Right cardiac atrium (tissue), 5 donors: ENCODE results near the gene ANKLE2. TPM values are rescaled to one million over a fixed set of nuclear protein-coding genes. Genes with fewer than 3 reads are reported as not detected.

Source experiments
- ATAC-seq, 2 donors: fragments of 200-7000 bp; cut with Tn5 transposase; one replicate each; pipeline versions ENCODE4 v1.8.0 to v1.9.1; 2020; ENCODE audit warnings: moderate library complexity in 2 of 2, mild to moderate bottlenecking in 1 of 2
- DNase-seq, 3 donors: peaks; one replicate each; pipeline ENCODE4 v3.0.0-alpha.2; 2020
- H3K27ac ChIP-seq: one replicate; pipeline ENCODE4 v1.5.1; 2013; ENCODE audit warnings: mild to moderate bottlenecking, low read length, control low read depth, moderate library complexity
- H3K27me3 ChIP-seq: one replicate; pipeline ENCODE4 v1.6.1; 2013; ENCODE audit not compliant: control insufficient read depth, insufficient read depth
- H3K4me1 ChIP-seq: one replicate; pipeline ENCODE4 v1.6.1; 2013; ENCODE audit warnings: low read length; ENCODE audit not compliant: control insufficient read depth, insufficient read depth
- H3K4me3 ChIP-seq: one replicate; pipeline ENCODE4 v1.5.1; 2013; ENCODE audit warnings: low read length, control low read depth
- H3K9me3 ChIP-seq: one replicate; pipeline ENCODE4 v1.6.1; 2013; ENCODE audit warnings: low read length; ENCODE audit not compliant: control insufficient read depth
- WGBS: extraction: QIAGEN DNeasy Blood & Tissue Kit; methylation state at CpG from one replicate; pipeline ENCODE4 v1.1.7; 2013; 5-methylcytosine and 5-hydroxymethylcytosine counted together
- intact Hi-C, 4 donors: fragments of 100-400 bp; cut with DNase I; formaldehyde crosslinking; loops; one replicate each; pipeline versions ENCODE4 v1.11.0 to v1.14.0; 2022 to 2023
- polyA plus RNA-seq: library from polyadenylated mRNA; stranded (reverse); fragments of 200-250 nt; gene quantifications from one replicate; pipeline ENCODE4 v1.2.3, GENCODE V29; 2013
- total RNA-seq, 4 donors: library from RNA; stranded (reverse); fragmentation: NEBNext Ultra II Directional; extraction: Animal tissue kit (Norgen Biotek cat#: 25700); gene quantifications; one replicate each; pipeline ENCODE4 v1.2.1, GENCODE V29; 2021
- donor health status: healthy with polysubstance abuse.
- donor health status: DM: no; HTN: yes; CAD: no.
- donor health status: DM: no; HTN: no; CAD: no.
- donor health status: DM: no; HTN: yes; CAD: no; lungs with severe emphysema.
- donor health status: DM: yes; HTN: yes; CAD: no.

ANKLE2 gene
- total and polyA plus RNA-seq, 5 donors, result 17.7 to 34.1 (median 25.0) TPM

DNA sequence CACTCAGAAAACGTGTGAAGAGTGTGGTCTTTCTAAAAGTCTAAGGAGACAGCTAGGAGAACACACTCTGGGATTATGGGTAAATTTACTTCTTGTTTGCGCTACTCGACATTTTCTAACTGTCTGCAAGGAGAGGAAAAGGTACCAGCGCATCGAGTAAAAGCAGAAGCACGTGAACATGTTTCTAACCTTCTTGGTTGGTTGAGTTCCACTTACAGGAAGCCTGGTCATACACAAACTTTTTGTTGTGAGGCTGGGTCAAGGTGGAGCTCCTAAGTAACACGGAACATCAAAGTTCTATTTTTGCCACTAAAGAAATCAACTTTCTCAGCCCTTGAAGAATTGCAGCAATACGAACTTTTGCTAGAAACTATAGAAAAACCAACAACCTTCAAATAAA is 20.0 kb downstream of the ANKLE2 start:
- H3K4me3 ChIP-seq, result no peak overlapping the region
- intact Hi-C loops, result no loop called here
- H3K27me3 ChIP-seq, result no peaks in the 10 kb centered on the region
- no peak overlapping the region for H3K27ac ChIP-seq
- 85% methylated on average over 8 of the region's 8 CpGs for WGBS
- H3K9me3 ChIP-seq, result no peaks in the 10 kb centered on the region
- no peaks in the 10 kb centered on the region for H3K4me1 ChIP-seq
- DNase-seq (no peak), ATAC-seq (no peak)

DNA sequence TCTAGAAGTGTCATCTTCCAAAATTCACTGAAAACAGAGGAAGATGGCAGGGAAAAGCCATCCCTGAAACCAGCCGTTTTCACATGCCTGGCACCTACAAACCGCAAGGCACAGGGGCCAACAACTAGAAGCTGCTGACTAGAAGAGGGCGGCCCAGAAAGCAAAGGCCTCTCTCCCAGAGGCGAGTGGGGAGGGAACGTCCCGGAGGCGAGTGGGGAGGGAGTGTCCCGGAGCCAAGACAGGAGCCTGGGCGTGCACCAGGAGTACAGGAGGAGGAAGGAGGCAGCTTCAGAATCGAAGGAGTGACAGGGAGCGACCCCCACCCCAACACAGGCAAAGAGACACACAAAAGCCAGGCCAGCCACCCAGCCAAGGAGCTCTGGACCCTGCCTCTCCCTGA is 21.0 kb downstream of the ANKLE2 start:
- H3K27ac ChIP-seq, result peak overlapping the region; percentile 43
- H3K27me3 ChIP-seq, result no peaks in the 10 kb centered on the region
- DNase-seq, result peak in 1 of 3 donors; percentile 55
- intact Hi-C loops, result no loop called here
- no peaks in the 10 kb centered on the region for H3K4me1 ChIP-seq
- ATAC-seq, result peak; percentile 39 to 49
- no peaks in the 10 kb centered on the region for H3K9me3 ChIP-seq
- 58% methylated on average over 11 of the region's 11 CpGs for WGBS
- H3K4me3 ChIP-seq, result no peak overlapping the region

DNA sequence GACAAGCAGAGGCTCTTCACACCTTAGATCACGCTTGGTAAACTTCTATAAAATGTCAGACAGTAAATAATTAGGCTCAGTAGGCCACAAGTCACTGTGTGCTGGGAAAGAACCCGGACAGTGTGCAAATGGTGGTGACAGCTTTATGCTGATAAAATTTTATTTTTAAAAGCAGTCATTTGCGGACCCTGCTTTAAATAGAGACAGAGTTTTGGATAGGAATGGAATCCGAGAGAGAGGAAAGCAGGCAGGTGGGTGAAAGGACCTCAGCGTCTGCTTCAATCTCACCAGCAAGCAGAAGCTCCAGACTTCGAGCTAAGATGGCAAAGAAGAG is 21.4 kb downstream of the ANKLE2 start:
- H3K27me3 ChIP-seq, result no peaks in the 10 kb centered on the region
- H3K9me3 ChIP-seq, result no peaks in the 10 kb centered on the region
- no peaks in the 10 kb centered on the region for H3K4me1 ChIP-seq
- DNase-seq (no peak), ATAC-seq (peak; percentile 10 to 29)
- 58% methylated on average over 6 of the region's 6 CpGs for WGBS
- intact Hi-C loops, result no loop called here
- H3K27ac ChIP-seq, result peak overlapping the region; percentile 43
- no peak overlapping the region for H3K4me3 ChIP-seq

DNA sequence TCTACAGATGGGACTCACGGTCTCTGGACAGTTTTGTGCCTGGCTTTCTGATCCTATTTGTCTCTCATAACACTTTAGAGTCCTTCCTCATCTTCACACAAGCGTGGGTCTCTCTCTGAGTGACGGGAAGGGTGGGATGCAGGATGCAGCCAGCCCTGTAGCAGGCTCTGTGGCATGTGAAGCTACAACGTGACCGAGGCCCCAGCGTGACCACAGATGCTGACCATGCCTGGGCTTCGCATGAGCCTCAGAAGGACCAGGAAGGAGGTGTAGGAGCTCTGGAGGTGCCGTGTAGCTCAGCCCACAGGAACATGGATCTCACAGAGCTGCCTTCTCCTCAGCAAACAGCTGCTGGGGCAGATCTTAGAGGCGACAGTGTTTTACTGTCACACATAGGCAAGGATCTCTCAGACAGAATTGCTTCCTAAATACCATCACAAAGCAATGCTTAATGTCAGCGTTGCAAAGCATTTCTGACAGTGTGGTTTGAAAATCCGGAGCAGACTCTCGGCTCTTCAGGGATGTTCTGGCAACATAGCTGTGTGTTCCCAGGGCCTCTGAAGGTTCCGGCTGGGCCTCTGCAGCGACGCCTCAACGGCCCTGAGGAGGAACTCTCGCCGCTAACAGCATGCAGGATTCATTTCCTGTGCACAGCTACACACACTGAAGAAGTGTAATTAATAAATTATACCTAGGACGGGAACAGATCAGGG is 21.9 kb downstream of the ANKLE2 start:
- peak; percentile 20 to 42 for ATAC-seq
- H3K27ac ChIP-seq, result peak overlapping the region; percentile 4
- no peaks in the 10 kb centered on the region for H3K4me1 ChIP-seq
- H3K27me3 ChIP-seq, result no peaks in the 10 kb centered on the region
- 65% methylated on average over 19 of the region's 19 CpGs for WGBS
- H3K9me3 ChIP-seq, result no peaks in the 10 kb centered on the region
- DNase-seq, result peak in 1 of 3 donors; percentile 37
- H3K4me3 ChIP-seq, result no peak overlapping the region
- intact Hi-C loops, result no loop called here

DNA sequence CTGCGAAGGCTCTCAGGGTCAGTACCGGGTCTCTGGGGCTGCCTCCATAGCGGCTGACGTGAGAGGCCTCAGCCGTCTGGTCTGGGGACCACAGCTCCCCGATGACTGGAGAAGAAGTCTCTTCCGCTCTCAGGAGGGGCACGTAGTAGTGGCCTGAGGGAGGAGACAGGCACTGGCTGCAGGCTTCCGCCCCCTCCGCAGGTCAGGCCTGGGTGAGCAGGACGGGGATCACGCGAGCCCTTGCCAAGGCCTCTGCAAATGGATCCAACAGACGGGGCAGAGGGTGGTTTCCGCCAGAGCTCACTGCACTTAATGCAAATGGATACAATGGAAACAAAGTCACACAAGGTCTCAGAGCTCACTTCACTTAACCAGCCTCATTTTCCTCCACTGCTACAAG is 24.7 kb downstream of the ANKLE2 start:
- DNase-seq (peak in 1 of 3 donors; percentile 29), ATAC-seq (peak in 1 of 2 donors; percentile 18)
- intact Hi-C loops, result no loop called here

DNA sequence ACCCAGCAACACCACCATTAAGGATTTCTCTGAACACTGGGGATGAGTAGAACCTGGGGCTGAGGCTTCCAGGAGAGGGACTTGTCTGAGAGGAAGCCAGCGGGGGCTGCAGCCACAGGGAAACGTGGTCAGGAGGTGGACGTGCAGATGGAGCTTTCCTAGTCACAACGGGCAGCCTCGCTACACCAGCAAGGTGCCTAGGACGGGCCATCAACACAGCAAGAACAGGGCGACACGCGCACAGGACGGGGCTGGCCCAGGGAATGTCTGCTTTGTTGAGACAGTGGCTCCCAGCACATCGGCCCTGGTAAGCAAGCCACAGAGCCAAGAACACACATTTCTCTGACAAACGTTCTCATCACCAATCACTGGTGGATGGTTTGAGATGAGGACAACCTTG is 25.3 kb downstream of the ANKLE2 start:
- Histone ChIP-seq H3K4me3 (no peak overlapping the region), H3K27ac (no peak overlapping the region), H3K4me1 (no peaks in the 10 kb centered on the region), H3K27me3 (no peaks in the 10 kb centered on the region), H3K9me3 (no peaks in the 10 kb centered on the region)
- DNase-seq (peak in 1 of 3 donors; percentile 28), ATAC-seq (no peak)
- 90% methylated on average over 12 of the region's 12 CpGs for WGBS
- intact Hi-C loops, result no loop called here

More for the DNA sequence above, 24.7 kb downstream of the ANKLE2 start:
- Histone ChIP-seq H3K9me3 (no peaks in the 10 kb centered on the region), H3K27me3 (no peaks in the 10 kb centered on the region), H3K4me3 (no peak overlapping the region), H3K27ac (no peak overlapping the region), H3K4me1 (no peaks in the 10 kb centered on the region)
- 91% methylated on average over 15 of the region's 15 CpGs for WGBS

DNA sequence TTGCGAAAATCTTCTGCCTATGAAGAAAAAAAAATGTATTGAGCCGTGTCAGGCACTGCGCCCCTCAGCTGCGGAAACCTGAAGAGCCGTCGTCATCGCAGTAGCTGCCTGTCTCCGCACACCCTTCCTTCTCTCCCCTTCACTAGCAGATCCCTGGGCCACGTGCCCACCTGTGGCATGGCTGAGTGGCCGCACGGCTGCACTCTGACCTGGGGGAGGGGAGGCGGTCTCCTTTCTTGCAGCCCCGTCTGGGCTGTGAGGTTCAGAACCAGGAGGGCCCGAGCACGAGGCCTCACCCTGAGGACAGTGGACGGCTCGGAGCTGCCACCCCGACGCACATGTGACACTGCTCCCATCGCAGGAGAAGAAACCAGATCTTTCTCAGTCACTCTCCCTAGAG is 26.1 kb downstream of the ANKLE2 start:
- no peaks in the 10 kb centered on the region for H3K4me1 ChIP-seq
- no peak overlapping the region for H3K4me3 ChIP-seq
- intact Hi-C loops, result no loop called here
- H3K9me3 ChIP-seq, result no peaks in the 10 kb centered on the region
- H3K27me3 ChIP-seq, result no peaks in the 10 kb centered on the region
- WGBS, result 86% methylated on average over 20 of the region's 20 CpGs
- DNase-seq (peak in 1 of 3 donors; percentile 45), ATAC-seq (no peak)
- no peak overlapping the region for H3K27ac ChIP-seq

DNA sequence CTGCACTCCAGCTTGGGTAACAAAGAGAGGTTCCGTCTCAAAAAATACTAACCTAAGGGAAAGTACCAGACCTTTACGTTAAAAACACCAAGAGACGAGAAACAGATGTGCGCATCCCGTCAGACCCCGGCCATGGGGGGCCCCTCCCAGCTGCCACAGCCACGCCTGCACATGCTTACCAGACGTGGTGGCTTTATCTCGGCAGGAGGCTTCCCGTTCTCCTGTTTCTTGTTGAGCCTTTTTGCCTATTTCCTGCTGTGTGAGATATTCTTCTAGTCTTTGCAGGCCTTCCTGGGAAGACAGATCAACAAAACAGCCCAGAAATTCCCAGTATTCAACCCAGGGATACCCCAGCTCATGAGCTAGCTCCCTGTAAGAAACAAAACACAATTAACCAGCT is 27.4 kb downstream of the ANKLE2 start:
- no peaks in the 10 kb centered on the region for H3K9me3 ChIP-seq
- intact Hi-C loops, result no loop called here

DNA sequence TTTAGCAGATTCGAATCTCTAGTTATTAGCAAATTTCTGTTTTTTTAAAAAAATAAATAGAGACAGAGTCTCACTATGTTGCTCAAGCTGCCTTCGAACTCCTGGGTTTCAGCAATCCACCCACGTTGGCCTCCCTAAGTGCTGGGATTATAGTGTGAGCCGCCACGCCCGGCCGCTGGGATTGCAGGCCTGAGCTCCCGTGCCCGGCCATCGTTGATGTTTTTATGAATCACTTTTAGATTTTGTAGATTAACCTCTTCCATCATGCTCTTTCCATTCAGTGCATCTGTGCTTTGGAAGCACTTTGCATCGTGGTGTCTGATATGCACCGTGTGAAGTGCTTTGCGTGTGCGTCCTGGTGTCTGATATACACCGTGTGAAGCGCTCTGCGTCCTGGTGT is 30.1 kb downstream of the ANKLE2 start:
- H3K27me3 ChIP-seq, result no peaks in the 10 kb centered on the region
- H3K9me3 ChIP-seq, result no peaks in the 10 kb centered on the region
- no peak overlapping the region for H3K4me3 ChIP-seq
- no peak overlapping the region for H3K27ac ChIP-seq
- ATAC-seq, result no peak
- no peaks in the 10 kb centered on the region for H3K4me1 ChIP-seq
- DNase-seq, result peak in 1 of 3 donors; percentile 16
- intact Hi-C loops, result no loop called here
- 88% methylated on average over 17 of the region's 17 CpGs for WGBS

More for the DNA sequence above, 27.4 kb downstream of the ANKLE2 start:
- Histone ChIP-seq H3K27ac (no peak overlapping the region), H3K4me1 (no peaks in the 10 kb centered on the region), H3K4me3 (no peak overlapping the region), H3K27me3 (no peaks in the 10 kb centered on the region)
- DNase-seq (peak in 1 of 3 donors; percentile 53), ATAC-seq (no peak)
- 69% methylated on average over 10 of the region's 10 CpGs for WGBS

DNA sequence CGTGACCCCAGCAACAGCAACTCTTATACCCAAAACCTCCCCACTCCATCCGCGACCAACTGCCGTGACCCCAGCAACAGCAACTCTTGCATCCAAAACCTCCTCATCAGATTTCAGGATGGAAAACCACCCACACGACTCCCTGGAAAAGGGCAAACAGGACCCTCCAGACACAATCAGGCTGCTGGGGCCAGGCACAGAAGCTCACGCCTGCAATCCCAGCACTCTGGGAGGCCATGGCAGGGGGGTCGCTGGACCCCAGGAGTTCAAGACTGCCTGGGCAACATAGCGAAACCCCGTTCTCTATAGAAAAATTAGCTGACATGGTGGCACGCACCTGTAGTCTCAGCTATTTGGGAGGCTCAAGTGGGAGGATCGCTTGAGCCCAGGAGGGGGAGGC is 31.3 kb downstream of the ANKLE2 start:
- Histone ChIP-seq H3K4me3 (no peak overlapping the region), H3K9me3 (no peaks in the 10 kb centered on the region), H3K4me1 (no peaks in the 10 kb centered on the region), H3K27ac (no peak overlapping the region), H3K27me3 (no peaks in the 10 kb centered on the region)
- ATAC-seq (no peak), DNase-seq (peak in 1 of 3 donors; percentile 2)
- intact Hi-C loops, result no loop called here
- 93% methylated on average over 11 of the region's 11 CpGs for WGBS

DNA sequence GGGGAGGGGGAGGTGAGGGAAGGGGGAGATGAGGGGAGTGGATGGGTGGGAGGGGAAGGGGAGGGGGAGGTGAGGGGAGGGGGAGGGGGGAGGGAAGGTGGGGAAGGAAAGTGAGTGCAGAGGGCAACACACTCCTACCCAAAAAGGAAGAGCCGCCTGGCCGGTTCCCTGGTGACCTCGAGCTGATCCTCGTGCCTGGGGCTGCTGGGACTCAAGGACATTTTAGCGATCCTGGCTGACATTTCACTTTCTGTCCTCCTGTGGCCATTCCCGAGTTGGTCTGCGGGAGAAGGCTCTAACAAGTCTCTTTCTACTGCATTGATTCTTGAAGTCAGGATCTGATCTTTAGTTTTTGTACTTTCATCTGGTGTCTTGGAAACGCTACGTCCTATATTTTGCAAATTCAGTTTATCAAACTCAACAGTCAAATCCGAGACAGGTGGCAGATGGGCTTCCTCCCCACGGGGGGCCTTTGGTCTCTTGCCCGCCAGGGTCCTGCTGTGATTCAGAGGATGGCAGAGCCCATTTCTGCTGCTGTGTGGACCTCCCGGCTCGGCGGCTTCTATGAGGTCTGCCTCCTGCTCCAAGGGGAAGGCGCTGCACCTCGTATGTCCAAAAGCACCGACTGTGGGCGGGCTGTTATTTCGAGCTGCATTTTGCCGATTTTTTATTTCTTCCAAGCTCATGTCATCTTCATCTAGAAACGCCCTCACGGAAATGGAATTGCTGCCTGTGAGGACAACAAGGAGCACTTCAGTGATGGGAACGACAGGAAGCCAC is 31.9 kb downstream of the ANKLE2 start:
- 83% methylated on average over 24 of the region's 24 CpGs for WGBS
- Histone ChIP-seq H3K4me1 (no peaks in the 10 kb centered on the region), H3K4me3 (no peak overlapping the region), H3K27me3 (no peaks in the 10 kb centered on the region), H3K9me3 (no peaks in the 10 kb centered on the region), H3K27ac (no peak overlapping the region)
- ATAC-seq (no peak), DNase-seq (peak in 1 of 3 donors; percentile 42)
- intact Hi-C loops, result no loop called here
